ENCODE data around the gene HOXB8. TPM values are rescaled to one million over a fixed set of nuclear protein-coding genes. Genes with fewer than 3 reads are reported as not detected.

Gene HOXB8
- total and polyA plus RNA-seq, 2 donors (not counting 3 experiments of a cell fraction or from before 2014, with no cell fraction given), result 1.7 to 2.4 TPM

DNA sequence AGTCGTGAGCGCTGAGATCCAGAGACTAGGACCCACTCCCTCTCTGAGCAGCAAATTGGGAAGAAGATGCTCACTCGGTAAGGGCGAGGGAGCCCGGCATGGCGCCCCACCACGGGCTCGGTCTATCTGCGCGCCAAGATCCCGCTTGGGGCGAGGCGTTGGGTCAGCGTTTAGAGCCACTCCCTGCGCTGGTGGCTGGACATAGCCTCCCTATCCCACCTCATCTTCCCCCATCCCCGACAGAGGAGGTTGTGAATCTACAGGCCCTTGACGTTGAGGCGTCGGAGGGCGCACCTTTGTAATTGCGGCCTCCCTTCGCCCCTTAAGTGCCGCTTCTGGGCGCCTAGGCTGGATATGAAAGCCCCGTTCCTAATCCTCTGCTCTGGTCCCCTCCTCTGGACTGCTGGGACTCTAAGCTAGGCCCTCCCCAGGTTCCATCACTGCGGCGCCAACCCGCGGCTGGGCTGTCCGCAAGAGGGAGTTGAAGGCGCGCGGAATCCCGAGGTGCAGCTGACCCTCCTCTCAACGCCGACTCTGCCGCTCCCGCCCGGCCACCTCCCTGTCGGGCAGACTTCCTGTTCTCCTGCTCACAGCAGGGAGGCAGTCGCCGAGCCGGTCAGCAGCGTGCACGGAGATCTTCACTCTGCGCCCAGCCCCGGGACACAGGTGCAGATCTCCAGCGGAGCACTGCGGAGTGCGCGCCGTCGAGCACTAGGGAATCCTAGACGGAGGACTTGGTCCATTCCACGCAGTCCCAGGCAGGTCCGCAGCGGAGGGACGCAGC, 27.2 kb upstream of the HOXB8 start:
- dilution Hi-C loops (cut with MboI; ENCODE audit: extremely low pct_ligation_motif_present, low sequenced_read_pairs) (no loop called here), intact Hi-C loops (cut with micrococcal nuclease) (no loop called here)
- no TSS peak for BruUV-seq (replicated peaks)
- TF ChIP-seq EZH2 (IDR thresholded peaks at IDR 0.05; ENCODE audit: borderline replicate concordance, low read depth, low read length, severe bottlenecking), result peak; percentile 99
- no peak for TF ChIP-seq POLR2AphosphoS5 (IDR thresholded peaks at IDR 0.05; ENCODE audit: insufficient read depth, low read depth, low read length)
- Histone ChIP-seq H3K36me3 (ENCODE audit: control insufficient read depth in 2 of 2, extremely low read depth in 1 of 2, insufficient read depth in 2 of 2, low read length in 2 of 2) (no peaks in the 10 kb centered on the region), H3K4me2 (ENCODE audit: insufficient read depth, low read length) (no peak overlapping the region), H3K9me1 (replicated peaks; ENCODE audit: control insufficient read depth, extremely low read depth, insufficient read depth, low read length) (no peaks in the 10 kb centered on the region), H4K20me1 (replicated peaks; ENCODE audit: control insufficient read depth, extremely low read depth, insufficient read depth, low read length) (no peaks in the 10 kb centered on the region), H3K4me1 (ENCODE audit: control insufficient read depth, extremely low read depth, insufficient read depth, low read length) (no peaks in the 10 kb centered on the region), H3K9ac (replicated peaks; ENCODE audit: extremely low read depth, insufficient read depth, low read length) (no peak overlapping the region), H3K27ac (ENCODE audit: insufficient read depth, low read depth, low read length) (no peak overlapping the region), H3K79me2 (ENCODE audit: control insufficient read depth, insufficient read depth, low read length) (no peaks in the 10 kb centered on the region), H3K4me3 (replicated peaks in 1 of 3; ENCODE audit: insufficient read depth in 1 of 3, low read depth in 1 of 3, low read length in 3 of 3) (no peak overlapping the region), H2AFZ (ENCODE audit: low read depth, low read length) (peak overlapping the region; percentile 4), H3K27me3 (ENCODE audit: control insufficient read depth in 2 of 2, insufficient read depth in 2 of 2, low read length in 2 of 2) (peaks cover 85 to 93% of the 10 kb centered on the region in 2 experiments), H3K9me3 (replicated peaks; ENCODE audit: control insufficient read depth, insufficient read depth, low read length) (no peaks in the 10 kb centered on the region)
- FAIRE-seq (no peak), DNase-seq (ENCODE audit: low read depth, low spot score) (no peak)
- ChIA-PET CTCF (no interaction called here), POLR2A (no interaction called here)

DNA sequence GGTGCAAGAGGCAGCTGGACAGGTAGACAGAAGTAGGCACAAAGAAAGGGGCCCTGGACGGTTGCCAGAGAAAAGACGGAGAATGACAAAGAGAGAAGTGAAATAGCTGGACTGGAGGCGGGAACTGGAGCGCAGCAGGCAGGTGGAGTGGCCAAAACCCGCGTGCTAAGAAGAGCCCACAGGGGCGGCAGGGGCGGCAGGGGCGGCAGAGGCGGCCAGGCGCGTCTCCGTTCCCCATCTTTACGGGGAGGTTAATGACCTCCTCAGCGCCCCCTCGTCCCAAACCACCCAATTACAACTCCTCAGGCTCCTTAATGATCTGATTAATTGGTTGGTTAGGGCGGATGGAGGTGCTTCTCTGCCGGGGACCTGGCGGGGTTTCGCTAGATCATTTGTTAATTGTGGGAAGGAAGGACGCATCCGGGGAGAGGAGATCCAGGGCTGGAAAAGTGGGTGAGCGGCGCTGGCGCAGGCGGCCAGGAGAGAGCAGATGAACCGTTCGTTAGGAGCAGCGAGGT, 26.5 kb upstream of the HOXB8 start:
- intact Hi-C loops (cut with micrococcal nuclease) (no loop called here), dilution Hi-C loops (cut with MboI; ENCODE audit: extremely low pct_ligation_motif_present, low sequenced_read_pairs) (no loop called here)
- Histone ChIP-seq H3K9ac (replicated peaks; ENCODE audit: extremely low read depth, insufficient read depth, low read length) (no peak overlapping the region), H3K27me3 (ENCODE audit: control insufficient read depth in 2 of 2, insufficient read depth in 2 of 2, low read length in 2 of 2) (peaks cover 83 to 93% of the 10 kb centered on the region in 2 experiments), H2AFZ (ENCODE audit: low read depth, low read length) (no peak overlapping the region), H3K9me1 (replicated peaks; ENCODE audit: control insufficient read depth, extremely low read depth, insufficient read depth, low read length) (no peaks in the 10 kb centered on the region), H3K9me3 (replicated peaks; ENCODE audit: control insufficient read depth, insufficient read depth, low read length) (no peaks in the 10 kb centered on the region), H3K4me1 (ENCODE audit: control insufficient read depth, extremely low read depth, insufficient read depth, low read length) (no peaks in the 10 kb centered on the region), H3K36me3 (ENCODE audit: control insufficient read depth in 2 of 2, extremely low read depth in 1 of 2, insufficient read depth in 2 of 2, low read length in 2 of 2) (no peaks in the 10 kb centered on the region), H3K79me2 (ENCODE audit: control insufficient read depth, insufficient read depth, low read length) (no peaks in the 10 kb centered on the region), H4K20me1 (replicated peaks; ENCODE audit: control insufficient read depth, extremely low read depth, insufficient read depth, low read length) (no peaks in the 10 kb centered on the region), H3K4me3 (replicated peaks in 1 of 3; ENCODE audit: insufficient read depth in 1 of 3, low read depth in 1 of 3, low read length in 3 of 3) (no peak overlapping the region), H3K4me2 (ENCODE audit: insufficient read depth, low read length) (no peak overlapping the region), H3K27ac (ENCODE audit: insufficient read depth, low read depth, low read length) (no peak overlapping the region)
- DNase-seq (ENCODE audit: low read depth, low spot score), result no peak
- FAIRE-seq, result no peak
- POLR2A ChIA-PET, result no interaction called here
- no peak for TF ChIP-seq FOS (IDR thresholded peaks at IDR 0.05; ENCODE audit: borderline replicate concordance, insufficient read depth, low read length)
- TF ChIP-seq EZH2 (IDR thresholded peaks at IDR 0.05; ENCODE audit: borderline replicate concordance, low read depth, low read length, severe bottlenecking), result no peak
- TF ChIP-seq POLR2A (IDR thresholded peaks at IDR 0.05; ENCODE audit: low read depth, low read length), result no peak
- no peak for TF ChIP-seq POLR2AphosphoS5 (IDR thresholded peaks at IDR 0.05; ENCODE audit: insufficient read depth, low read depth, low read length)
- TF ChIP-seq MYC (IDR thresholded peaks at IDR 0.05; ENCODE audit: low read depth, low read length), result no peak
- TF ChIP-seq JUN (IDR thresholded peaks at IDR 0.05; ENCODE audit: borderline replicate concordance, insufficient read depth, insufficient read length, low read depth), result no peak
- TF ChIP-seq MAX (IDR thresholded peaks at IDR 0.05; ENCODE audit: insufficient read depth, insufficient read length), result no peak
- TF ChIP-seq, protein P1, sequence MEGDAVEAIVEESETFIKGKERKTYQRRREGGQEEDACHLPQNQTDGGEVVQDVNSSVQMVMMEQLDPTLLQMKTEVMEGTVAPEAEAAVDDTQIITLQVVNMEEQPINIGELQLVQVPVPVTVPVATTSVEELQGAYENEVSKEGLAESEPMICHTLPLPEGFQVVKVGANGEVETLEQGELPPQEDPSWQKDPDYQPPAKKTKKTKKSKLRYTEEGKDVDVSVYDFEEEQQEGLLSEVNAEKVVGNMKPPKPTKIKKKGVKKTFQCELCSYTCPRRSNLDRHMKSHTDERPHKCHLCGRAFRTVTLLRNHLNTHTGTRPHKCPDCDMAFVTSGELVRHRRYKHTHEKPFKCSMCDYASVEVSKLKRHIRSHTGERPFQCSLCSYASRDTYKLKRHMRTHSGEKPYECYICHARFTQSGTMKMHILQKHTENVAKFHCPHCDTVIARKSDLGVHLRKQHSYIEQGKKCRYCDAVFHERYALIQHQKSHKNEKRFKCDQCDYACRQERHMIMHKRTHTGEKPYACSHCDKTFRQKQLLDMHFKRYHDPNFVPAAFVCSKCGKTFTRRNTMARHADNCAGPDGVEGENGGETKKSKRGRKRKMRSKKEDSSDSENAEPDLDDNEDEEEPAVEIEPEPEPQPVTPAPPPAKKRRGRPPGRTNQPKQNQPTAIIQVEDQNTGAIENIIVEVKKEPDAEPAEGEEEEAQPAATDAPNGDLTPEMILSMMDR (IDR thresholded peaks at IDR 0.05; ENCODE audit: extremely low read depth in 1 of 2, insufficient read depth in 1 of 2, low read depth in 1 of 2, low read length in 2 of 2), result no peak
- TF ChIP-seq GATA2 (IDR thresholded peaks at IDR 0.05; ENCODE audit: insufficient read depth, insufficient read length, low read depth, low read length), result no peak
- CTCF ChIA-PET, result interaction anchor here (1.6 kb wide), 1 partner anchor 9 kb away, joined by 6 read pairs; no protein-coding TSS in a partner anchor
- BruUV-seq (replicated peaks), result no TSS peak
